HG02763 (cell line): ENCODE measurements around the gene RAVER1.
"Not testable (repeated sequence)": the region's sequence is repeated elsewhere in the genome, so short reads cannot be mapped to it uniquely, and the experiment has no call there.

Experiments used
- ATAC-seq: cut with Tn5 transposase; IDR thresholded peaks from one replicate; pipeline ENCODE4 v1.9.1; 2021; ENCODE audit warnings: mild to moderate bottlenecking, moderate library complexity; ENCODE audit not compliant: unreplicated experiment

The RAVER1 gene

GRCh38 chr19:10346509-10346908, 13.2 kb upstream of the RAVER1 start:
- no peak for ATAC-seq

- no peak for ATAC-seq
These were observed 11.5 kb upstream of the RAVER1 start for GRCh38 chr19:10344780-10345179.

- ATAC-seq, result no peak
These were observed 10.2 kb upstream of the RAVER1 start for GRCh38 chr19:10343495-10343894.

GRCh38 chr19:10339977-10340376, 6.6 kb upstream of the RAVER1 start:
- no peak for ATAC-seq

- no peak for ATAC-seq
These were observed 6.1 kb upstream of the RAVER1 start, which contains the start of gene ICAM3 for GRCh38 chr19:10339380-10339960. Gene ICAM3 (minus strand): TSS chr19:10339624. CDS start chr19:10339614, 10 bp downstream.

- no peak for ATAC-seq
These were observed 5.6 kb upstream of the RAVER1 start for GRCh38 chr19:10338940-10339339.

- not testable (repeated sequence) for ATAC-seq
These were observed 3.4 kb upstream of the RAVER1 start for GRCh38 chr19:10336725-10337124.

- ATAC-seq, result no peak
These were observed 2.1 kb upstream of the RAVER1 start for GRCh38 chr19:10335352-10335985.

GRCh38 chr19:10334588-10335351, 1.4 kb upstream of the RAVER1 start:
- no peak for ATAC-seq

GRCh38 chr19:10333758-10334587, 644 bp upstream of the RAVER1 start:
- ATAC-seq, result no peak

GRCh38 chr19:10332158-10332964, 968 bp downstream of the RAVER1 start:
- ATAC-seq, result no peak

GRCh38 chr19:10329555-10329954, 3.8 kb downstream of the RAVER1 start:
- ATAC-seq, result no peak

GRCh38 chr19:10328558-10329429, 4.5 kb downstream of the RAVER1 start:
- ATAC-seq, result no peak

GRCh38 chr19:10327793-10328192, 5.5 kb downstream of the RAVER1 start:
- ATAC-seq, result no peak

GRCh38 chr19:10325732-10326131, 7.6 kb downstream of the RAVER1 start:
- ATAC-seq, result no peak

GRCh38 chr19:10321874-10322835, 11.2 kb downstream of the RAVER1 start:
- no peak for ATAC-seq

GRCh38 chr19:10321417-10321797, 11.9 kb downstream of the RAVER1 start:
- ATAC-seq, result no peak
